ENCODE data around the gene RASSF1. TPM values are rescaled to one million over a fixed set of nuclear protein-coding genes. Genes with fewer than 3 reads are reported as not detected.

RASSF1 gene
- total RNA-seq, 1 experiment from 2014 or later: 15.8 TPM

DNA sequence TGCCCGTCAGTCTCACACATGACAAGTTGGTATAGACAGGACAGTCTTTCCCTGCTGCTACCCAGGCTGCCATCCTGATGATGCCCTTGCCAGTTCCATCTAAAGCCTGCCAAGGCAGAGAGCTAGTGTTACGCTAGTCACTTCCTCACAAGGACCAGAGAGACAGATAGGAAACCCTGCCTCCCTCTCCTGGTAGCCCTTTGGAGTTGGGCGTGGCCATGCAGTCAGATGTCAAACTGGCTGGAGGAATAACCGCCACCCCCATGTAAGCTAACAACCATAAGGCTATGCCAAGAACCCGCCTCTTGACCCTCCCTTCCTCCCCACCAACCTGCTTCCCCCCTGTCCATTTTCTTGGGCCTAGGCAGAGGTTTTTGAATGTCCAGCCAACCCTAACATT is 15.9 kb upstream of the RASSF1 start:
- H3K4me1 ChIP-seq (ENCODE audit: insufficient read depth, low read length): peaks cover 4% of the 10 kb centered on the region; the same call in 1 of the 2 replicates
- H3K27ac ChIP-seq (ENCODE audit: insufficient read length, low read depth, low read length): no peak overlapping the region
- H3K23ac ChIP-seq (ENCODE audit: insufficient read length, low read depth, low read length): no peak overlapping the region
- no peak overlapping the region for H4K8ac ChIP-seq (replicated peaks; ENCODE audit: insufficient read length, low read depth, low read length)
- no peak overlapping the region for H4K91ac ChIP-seq (ENCODE audit: insufficient read length, low read depth, low read length)
- no peaks in the 10 kb centered on the region for H3K27me3 ChIP-seq (ENCODE audit: insufficient read depth, low read length)
- no peak overlapping the region for H3K4ac ChIP-seq (ENCODE audit: low read depth, low read length)
- H4K20me1 ChIP-seq (ENCODE audit: control insufficient read depth, insufficient read depth, insufficient read length): no peaks in the 10 kb centered on the region
- TF ChIP-seq, protein P1, sequence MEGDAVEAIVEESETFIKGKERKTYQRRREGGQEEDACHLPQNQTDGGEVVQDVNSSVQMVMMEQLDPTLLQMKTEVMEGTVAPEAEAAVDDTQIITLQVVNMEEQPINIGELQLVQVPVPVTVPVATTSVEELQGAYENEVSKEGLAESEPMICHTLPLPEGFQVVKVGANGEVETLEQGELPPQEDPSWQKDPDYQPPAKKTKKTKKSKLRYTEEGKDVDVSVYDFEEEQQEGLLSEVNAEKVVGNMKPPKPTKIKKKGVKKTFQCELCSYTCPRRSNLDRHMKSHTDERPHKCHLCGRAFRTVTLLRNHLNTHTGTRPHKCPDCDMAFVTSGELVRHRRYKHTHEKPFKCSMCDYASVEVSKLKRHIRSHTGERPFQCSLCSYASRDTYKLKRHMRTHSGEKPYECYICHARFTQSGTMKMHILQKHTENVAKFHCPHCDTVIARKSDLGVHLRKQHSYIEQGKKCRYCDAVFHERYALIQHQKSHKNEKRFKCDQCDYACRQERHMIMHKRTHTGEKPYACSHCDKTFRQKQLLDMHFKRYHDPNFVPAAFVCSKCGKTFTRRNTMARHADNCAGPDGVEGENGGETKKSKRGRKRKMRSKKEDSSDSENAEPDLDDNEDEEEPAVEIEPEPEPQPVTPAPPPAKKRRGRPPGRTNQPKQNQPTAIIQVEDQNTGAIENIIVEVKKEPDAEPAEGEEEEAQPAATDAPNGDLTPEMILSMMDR (conservative IDR thresholded peaks at IDR 0.05): no peak
- no peak overlapping the region for H3T11ph ChIP-seq (ENCODE audit: low read length)
- no peak overlapping the region for H2AFZ ChIP-seq (ENCODE audit: low read length)
- H3K9ac ChIP-seq (ENCODE audit: extremely low read depth, insufficient read length, low read length): no peak overlapping the region
- no peak overlapping the region for H2BK120ac ChIP-seq (ENCODE audit: low read depth, low read length, poor library complexity, severe bottlenecking)
- no peak overlapping the region for H3K56ac ChIP-seq (ENCODE audit: insufficient read length, low read depth, low read length)
- peaks cover 13 to 28% (median 27%) of the 10 kb centered on the region in 3 experiments for H3K36me3 Mint-ChIP-seq (ENCODE audit: insufficient read depth in 1 of 3, low read depth in 3 of 3)
- H3K4me3 Mint-ChIP-seq: peak overlapping the region in 1 of 2 experiments; percentile 42; a peak in 3 of 5 replicates
- H3K14ac ChIP-seq (ENCODE audit: insufficient read depth, low read length): no peak overlapping the region
- H2BK20ac ChIP-seq (ENCODE audit: low read depth, low read length, poor library complexity, severe bottlenecking): no peak overlapping the region
- H3K23me2 ChIP-seq (ENCODE audit: insufficient read length, low read depth, low read length, poor library complexity, severe bottlenecking): peaks cover 5% of the 10 kb centered on the region
- no peak overlapping the region for H3K18ac ChIP-seq (ENCODE audit: insufficient read length, low read depth, low read length)
- no peak for DNase-seq
- H4K5ac ChIP-seq (ENCODE audit: insufficient read length, low read depth, low read length): no peak overlapping the region
- H3K4me2 ChIP-seq (ENCODE audit: insufficient read depth, insufficient read length, low read length): no peak overlapping the region
- peaks cover 6% of the 10 kb centered on the region for H3K79me1 ChIP-seq (ENCODE audit: insufficient read depth, low read depth, low read length, poor library complexity, severe bottlenecking)
- H3K9me3 ChIP-seq (ENCODE audit: control insufficient read depth, low read depth, low read length): no peaks in the 10 kb centered on the region
- H2BK12ac ChIP-seq (ENCODE audit: insufficient read length, low read depth, low read length): no peak overlapping the region
- H3K9me3 Mint-ChIP-seq: no peaks in the 10 kb centered on the region
- no CpG with 5 or more reads among the region's 5 CpGs for WGBS (ENCODE audit: extremely low coverage, insufficient read length, low lambda C conversion rate)
- H3K27me3 Mint-ChIP-seq (ENCODE audit: low read depth): no peaks in the 10 kb centered on the region; the same call in 1 of the 2 replicates
- H2BK5ac ChIP-seq (ENCODE audit: insufficient read length, low read length): no peak overlapping the region
- H3K79me2 ChIP-seq (ENCODE audit: insufficient read depth, low read length): peaks cover 9% of the 10 kb centered on the region; the same call in 1 of the 2 replicates
- no peak overlapping the region for H2AK5ac ChIP-seq (ENCODE audit: insufficient read length, low read length)
- H3K4me1 Mint-ChIP-seq: peaks cover 29 to 32% of the 10 kb centered on the region in 2 experiments
- H3K27ac Mint-ChIP-seq: no peak overlapping the region
- H2BK15ac ChIP-seq (ENCODE audit: low read depth, low read length): no peak overlapping the region
